CD4-positive, alpha-beta T cell treated with Interferon alpha-2 for 1 hour (primary cell): ENCODE data around the gene KCNMB2.
"Not testable (repeated sequence)": the region's sequence is repeated elsewhere in the genome, so short reads cannot be mapped to it uniquely, and the experiment has no call there.

Experiments
- DNase-seq, 2 donors: peaks; one replicate each; pipeline ENCODE4 v3.0.0-alpha.2; 2020 to 2022

The KCNMB2 gene

DNA sequence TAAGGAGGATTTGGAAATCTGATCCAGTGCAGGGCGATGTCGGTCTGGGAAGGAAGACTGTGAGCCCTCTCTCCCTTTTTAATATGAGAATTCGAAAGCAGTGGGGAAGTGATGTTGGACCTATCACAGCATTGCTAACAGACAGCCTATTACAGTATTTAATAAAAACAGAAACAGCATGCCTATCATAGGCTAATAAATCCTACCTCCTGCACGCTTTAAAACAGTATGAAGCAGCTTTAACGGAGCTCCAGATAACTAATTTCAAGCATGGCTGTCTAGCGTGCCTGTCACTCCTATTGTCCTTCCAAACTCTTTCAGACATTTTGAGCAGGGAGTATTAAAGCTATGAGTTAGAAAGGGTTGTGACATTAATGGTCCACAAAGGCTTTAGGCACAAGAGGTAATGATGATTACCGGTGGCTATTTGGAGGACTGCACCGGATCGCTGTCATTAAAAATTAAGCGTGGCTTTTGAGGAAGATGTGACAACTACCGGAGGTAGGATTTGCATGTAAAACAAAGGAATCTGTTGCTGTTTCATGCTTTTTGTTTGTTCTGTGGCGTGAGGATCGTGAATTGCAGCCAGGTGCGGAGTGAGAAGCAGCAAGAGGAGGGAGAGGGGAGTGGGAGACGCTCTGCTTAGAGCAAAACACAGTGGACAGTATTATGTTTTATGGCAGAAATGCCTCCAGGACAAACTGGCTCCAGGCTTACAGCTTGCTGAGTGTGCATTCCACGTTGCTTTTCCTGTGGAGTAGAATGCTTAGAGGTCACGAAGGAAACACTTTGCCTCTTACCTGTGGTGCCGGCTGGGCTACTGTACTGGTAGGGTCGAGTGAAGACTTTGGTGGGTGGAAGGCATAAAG lies at the start of gene KCNMB2:
Gene KCNMB2, plus strand, starts transcription at position 226 of the 869 bp plus-strand sequence.
- DNase-seq: no peak

DNA sequence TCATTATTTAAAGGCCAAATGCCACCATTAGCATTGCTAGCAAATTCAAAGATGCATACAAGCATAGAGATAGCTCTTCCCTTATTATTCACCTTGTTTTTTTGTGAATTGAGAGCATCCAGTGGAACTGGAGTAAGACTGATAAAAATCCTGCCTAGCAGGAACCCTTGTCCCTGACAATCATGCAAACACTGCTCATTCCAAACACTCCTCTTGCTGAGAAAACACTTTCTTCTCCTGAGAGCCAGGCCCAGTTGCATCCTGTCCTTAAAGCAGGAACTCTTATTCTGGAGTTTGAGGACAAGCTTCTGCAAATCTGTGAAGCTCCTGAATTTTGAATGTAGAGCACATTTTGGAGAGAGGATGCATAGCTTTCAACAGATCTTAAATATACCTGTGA lies 49.3 kb upstream of the KCNMB2 start:
- DNase-seq: no peak

DNA sequence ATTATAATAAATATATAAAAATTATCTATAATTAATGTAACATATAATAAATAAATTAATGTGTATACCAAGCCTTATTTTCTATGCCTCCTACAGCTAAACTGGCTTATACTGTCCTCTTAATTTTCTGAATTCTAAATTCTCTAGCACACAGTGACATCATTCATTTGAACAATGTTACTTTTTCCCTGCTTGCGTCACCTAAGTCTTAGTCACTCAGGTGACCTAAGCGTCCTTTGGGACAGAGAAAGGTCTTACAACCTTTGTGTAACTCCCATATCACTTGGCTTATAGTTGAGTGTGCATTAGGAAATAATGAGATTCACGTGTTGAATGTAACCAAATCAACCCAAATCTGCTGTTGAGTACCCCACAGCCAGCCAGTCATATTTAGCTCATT lies 48.5 kb upstream of the KCNMB2 start:
- no peak for DNase-seq

DNA sequence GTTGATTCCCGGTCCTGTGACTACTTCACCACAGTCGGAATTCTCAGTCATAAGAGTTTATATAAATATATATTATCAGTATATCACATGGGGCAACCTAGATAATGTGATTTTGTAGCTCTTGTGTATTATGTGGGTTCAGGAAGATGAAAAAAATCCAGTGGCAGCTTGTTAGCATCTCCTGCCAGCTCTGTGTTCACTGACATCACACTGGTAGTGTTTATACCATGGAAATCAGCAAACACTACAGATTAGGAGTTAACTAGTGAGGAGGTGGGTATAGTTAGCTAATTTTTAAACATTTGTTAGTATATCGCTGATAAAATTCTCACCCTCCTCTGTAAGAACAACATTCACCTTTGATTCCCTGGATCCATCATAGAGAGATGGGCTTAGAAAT lies 44.5 kb upstream of the KCNMB2 start:
- no peak for DNase-seq

DNA sequence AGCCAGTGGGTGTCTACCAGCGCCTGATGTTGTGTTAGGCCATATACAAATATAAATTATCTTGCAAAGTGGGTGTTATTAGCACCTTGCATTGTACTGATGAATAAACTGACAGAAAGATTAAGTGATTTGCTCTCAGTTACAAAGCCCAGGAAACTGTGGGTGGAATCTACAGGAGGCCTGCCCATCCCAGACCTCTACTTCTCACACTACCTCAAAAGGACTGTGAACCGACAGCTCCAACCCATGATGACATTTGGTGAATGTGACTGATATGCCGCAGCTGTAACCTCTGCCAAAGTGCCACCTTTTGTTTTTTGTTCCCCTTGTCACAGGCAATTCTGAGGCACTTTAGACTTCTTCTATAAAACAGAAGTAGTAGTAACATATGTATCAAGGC lies 43.7 kb upstream of the KCNMB2 start:
- no peak for DNase-seq

DNA sequence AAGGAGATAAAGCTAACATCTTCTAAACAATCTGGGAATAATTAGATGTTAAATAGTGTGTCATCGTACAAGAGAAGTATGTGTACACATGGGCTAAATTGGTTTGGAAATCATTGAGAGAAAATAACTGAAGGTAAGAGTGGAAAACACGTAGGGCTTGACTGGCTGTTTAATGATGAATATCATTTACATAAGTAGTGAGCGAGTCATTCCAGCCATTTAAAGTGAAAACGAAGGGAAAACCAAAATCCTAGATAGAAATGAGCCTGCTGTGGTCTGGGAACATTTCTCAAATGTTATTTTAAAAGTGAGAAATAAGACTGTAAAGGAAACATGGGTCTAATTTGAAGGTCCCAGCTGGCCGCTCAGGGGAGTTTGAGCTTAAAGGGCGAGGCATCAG lies 41.9 kb upstream of the KCNMB2 start:
- DNase-seq: no peak

DNA sequence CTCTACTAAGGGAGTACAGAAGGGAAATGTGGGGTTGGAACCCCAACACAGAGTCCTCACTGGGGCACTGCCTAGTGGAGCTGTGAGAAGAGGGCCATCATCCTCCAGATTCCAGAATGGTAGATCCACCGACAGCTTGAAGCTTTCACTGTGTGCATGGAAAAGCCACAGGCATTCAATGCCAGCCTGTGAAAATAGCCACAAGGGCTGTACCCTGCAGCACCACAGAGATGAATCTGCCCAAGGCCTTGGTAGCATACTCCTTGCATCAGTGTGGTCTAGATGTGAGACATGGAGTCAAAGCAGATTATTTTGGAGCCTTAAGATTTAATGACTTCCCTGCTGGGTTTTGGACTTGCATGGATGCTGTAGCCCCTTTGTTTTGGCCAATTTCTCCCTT lies 39.3 kb upstream of the KCNMB2 start:
- DNase-seq: no peak

DNA sequence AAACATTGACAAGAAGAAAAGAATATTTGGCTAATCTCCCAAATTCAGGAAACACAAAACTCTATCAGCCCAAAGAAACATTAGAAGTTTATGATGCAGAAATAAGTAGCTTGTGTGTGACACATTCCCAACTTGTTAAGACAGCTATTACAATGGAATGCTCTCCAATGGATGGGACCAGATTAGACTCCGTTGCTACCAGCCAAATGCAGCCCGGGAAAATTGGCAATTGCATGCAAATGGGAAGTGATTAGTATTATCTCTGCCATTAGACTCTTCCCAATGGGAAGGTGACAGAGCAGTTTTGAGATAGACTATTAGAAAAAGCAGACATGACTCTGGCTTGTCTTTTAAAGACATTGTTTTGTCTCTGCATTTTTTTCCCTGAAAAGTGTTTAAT lies 37.4 kb upstream of the KCNMB2 start:
- DNase-seq: no peak

DNA sequence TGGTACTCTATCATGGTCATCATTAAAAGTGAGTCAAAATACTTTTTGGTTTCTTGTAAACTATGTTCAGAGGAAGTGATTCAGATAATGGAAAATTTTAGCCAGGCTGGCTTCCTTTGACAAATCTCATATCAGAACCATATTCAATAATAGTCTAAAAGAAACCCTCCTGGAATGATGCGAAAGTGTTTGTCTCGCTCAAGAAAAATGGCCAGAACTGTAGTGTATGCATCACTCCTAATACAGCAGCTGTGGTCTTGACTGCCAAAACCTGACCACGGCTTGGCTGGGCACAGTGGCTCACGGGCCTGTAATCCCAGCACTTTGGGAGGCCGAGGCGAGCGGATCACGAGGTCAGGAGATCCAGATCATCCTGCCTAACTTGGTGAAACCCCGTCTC lies 35.6 kb upstream of the KCNMB2 start:
- DNase-seq: no peak

DNA sequence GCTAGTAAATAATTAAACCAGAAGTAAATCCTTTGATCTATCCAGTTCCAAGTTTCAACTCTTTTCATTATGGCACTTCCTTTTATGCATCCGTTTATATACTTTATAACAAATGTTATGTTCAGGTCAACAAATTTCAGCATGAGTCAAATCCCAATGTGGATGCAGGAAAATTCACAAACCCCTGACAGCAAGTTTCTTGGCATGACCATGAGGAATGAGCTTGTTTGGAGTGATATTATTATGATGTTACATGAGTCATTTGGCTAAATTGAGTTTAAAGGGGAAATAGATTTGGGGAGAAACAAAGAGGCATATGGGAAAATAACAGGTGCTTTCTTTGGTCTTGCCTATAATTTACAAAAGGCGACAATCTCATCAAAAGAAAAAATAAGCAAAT lies 32.1 kb upstream of the KCNMB2 start:
- no peak for DNase-seq

DNA sequence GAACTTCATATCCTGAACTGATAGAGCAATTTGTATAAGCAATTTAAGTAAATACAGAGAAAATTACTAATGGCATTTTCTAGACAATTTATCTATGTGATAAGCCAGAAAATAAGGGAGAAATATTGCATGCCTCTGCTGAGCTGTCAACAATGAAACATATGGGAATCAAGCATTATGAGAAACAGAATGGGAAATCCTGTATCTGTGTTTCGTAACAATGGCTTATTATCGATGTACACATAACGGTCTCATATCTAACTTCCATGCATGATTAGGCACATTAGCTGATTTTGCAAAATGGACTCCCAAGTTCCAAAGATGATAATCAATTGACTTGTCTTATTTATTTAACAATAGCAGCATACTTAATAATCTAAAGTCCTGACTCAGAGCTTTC lies 30.4 kb upstream of the KCNMB2 start:
- no peak for DNase-seq

DNA sequence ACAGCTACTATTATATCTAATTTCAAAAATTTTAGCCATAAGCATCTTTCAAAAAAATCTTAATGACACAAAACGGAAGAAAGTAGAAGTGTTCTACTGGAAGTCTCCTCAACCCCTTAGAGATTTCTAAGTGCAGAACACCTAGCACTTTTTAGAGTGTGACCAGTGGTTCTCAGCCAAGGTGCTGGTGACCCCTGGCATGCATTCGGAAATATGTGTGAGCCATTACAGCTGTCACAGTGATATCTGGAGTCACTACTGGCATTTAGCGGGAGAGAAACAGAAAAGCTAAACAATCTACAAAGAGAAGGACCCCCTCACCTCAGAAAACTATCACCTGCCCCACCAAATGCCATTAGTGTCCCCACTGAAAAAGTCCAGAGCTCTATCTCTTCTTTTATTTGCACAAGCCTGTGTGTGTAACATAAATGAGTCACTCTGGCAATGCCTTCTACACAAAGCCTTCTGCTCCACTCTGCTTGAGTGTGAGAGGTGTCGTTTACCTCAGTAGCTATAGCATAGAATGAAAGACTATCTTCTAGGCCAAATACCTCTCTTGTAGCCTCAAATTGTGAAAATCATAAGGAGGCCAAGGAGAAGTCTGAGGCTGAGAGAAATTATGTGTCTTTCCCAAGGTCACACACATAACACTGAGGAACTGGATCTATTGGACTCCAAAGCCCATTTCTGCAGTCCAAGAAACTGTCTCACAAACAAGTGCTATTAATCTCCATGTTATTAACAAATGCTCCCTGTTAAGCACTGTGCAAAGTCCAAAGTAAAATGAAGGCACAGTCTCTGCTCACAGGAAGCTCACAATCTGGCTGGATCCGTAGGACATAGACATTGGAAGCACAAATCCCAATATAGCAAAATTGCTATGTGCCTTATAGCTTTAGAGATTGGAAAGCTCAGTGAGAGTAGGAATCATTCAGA lies 28.5 kb upstream of the KCNMB2 start:
- DNase-seq: no peak

DNA sequence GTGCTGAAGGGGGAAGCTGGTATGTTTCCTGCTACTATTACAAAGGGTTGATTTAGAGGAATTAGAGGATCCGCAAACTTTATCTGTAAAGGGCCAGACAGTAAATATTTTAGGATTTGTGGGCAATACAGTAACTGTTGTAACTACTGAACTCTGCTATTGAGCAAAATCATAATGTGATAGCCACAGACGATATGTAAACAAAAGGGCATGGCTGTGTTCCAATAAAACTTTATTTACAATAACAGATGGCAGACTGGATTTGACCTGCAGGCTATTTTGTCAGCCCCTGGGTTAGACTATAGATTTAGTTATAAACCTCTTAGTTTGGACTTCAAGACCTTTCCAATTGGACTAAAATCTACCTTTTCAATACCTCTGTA lies 27.8 kb upstream of the KCNMB2 start:
- DNase-seq: no peak

DNA sequence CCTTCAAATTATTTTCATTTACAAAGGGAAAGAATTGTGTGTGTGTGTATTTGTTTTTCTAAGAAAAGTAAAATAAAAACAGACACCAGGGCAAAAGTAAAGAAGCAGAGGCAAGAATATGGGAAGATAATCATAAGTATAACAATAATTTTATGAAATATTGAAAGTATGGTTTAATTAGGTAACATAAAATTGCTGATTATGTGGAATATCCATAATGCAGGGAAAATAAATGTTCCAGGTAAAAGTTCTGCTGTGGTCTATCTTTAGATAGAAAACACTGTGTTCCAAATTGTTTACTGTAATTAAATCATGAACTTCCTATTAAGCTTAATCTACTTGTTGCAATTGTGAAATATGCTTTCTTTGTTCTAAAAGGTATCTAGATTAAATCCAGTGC lies 25.7 kb upstream of the KCNMB2 start:
- DNase-seq: no peak

DNA sequence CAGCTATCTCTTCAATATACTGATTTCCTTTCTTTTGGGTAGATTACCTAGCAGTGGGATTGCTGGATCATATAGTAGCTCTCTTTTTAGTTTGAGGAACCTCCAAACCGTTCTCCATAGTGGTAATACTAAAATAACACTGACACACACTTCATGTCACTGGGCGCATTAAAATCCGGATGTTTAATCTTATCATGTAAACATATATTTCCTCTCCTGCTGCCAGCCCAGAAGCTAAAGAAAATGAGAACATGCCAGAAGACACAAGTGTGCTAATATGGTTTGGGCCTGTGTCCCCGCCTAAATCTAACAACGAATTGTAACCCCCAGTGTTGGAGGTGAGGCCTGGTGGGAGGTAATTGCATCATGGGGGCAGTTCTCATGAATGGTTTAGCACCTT lies 23.6 kb upstream of the KCNMB2 start:
- DNase-seq: no peak

DNA sequence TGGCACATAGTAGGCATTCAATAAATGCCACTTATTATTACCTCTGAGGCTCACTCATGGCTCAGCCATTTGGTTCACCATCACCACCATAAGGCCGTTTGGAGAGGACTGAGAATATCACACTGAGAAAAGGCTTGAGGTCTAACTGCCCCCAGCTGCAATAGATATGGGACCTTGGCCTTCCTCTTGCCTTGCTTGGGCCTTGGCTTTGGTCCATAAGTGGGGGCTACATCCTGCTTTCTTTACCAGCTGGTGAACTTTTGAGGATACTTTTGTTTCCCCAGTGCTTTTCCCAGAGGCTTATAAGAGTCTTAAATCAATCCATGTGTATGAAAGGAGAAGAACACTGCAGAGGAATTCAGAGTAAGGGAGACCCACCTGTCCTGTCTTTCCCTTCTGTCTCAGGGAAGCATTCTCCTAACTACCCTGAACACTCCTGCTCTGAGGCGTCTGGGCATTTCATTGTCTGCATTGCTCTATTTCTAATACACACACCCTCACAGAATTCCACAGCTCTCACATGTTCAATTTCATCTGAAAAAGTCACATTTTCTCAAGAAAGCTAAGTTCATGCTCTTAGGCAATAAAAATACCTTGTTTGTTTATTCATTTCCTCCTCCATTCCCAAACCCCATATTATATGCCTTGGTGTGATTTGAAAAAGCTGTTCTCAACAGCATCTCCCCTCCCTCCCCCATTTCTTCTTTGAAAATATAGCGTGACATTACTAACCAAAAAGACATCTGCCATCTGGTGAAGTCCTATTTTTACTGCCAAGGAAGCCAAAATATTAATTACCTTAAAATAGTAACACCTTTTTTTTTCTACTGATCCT lies 22.5 kb upstream of the KCNMB2 start:
- no peak for DNase-seq

DNA sequence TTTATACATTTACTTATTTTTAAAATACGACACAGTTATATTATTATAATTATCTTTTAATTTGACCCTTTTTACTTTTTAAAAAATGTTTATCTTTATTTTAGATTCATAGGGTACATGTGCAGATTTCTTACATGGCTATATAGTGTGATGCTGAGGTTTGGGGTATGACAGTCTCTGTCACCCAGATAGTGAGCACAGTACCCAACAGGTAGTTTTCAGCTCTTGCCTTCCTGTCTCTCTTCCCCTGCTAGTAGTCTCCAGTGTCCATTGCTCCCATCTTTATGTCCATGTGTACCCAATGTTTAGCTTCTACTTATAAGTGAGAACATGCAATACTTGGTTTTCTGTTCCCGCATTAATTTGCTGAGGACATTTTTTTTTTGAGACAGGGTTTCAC lies 21.8 kb upstream of the KCNMB2 start:
- no peak for DNase-seq

DNA sequence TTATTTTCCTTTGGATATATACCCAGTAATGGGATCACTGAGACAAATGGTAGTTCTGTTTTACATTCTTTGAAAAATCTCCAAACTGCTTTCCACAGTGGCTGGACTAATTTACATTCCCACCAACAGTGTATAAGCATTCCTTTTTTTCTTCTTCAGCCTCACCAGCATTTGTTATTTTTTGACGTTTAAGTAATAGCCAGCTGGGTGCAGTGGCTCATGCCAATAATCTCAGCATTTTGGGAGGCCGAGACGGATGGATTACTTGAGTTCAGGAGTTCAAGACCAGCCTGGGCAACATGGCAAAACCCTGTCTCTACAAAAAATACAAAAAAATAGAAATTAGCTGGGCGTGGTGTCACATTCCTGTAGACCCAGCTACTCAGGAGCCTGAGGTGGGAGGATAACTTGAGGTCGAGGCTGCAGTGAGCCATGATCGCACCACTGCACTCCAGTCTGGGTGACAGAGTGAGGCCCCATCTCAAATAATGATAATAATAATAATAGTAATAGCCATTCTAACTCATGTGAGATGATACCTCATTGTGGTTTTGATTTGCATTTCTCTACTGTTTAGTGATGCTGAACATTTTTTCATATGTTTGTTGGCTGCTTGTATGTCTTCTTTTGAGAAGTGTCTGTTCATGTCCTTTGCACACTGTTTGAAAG lies 21.0 kb upstream of the KCNMB2 start:
- not testable (repeated sequence) for DNase-seq

DNA sequence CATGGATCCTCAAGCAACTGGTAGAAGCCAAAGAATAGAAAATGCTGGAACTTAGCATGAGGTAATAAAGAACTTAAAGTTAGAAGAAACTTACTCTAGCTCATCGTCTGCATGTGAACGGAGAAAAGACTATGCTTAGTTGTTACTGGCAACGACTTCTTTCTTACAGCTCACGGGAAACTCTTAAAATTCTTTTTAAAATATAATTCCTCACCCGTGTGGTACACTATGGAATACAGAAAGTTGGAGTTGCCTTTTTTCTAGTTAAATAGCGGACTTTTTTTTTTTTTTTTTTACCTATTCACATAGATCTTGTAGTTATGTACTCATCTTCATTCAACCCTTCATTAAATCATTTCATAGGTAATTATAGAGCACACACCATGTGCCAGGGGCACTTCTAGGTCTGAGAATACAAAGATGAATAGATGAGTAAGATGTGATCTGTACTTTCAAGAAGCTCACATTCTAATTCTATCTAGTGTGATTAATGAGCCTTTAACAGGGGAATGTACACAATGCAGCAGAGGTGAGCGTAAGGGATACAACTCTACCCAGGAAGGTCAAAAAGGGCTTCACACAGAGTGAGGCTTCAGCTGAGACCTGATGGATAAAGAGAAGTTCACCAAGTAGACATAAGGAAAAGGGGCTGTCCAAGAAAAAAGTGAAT lies 18.4 kb upstream of the KCNMB2 start:
- no peak for DNase-seq

DNA sequence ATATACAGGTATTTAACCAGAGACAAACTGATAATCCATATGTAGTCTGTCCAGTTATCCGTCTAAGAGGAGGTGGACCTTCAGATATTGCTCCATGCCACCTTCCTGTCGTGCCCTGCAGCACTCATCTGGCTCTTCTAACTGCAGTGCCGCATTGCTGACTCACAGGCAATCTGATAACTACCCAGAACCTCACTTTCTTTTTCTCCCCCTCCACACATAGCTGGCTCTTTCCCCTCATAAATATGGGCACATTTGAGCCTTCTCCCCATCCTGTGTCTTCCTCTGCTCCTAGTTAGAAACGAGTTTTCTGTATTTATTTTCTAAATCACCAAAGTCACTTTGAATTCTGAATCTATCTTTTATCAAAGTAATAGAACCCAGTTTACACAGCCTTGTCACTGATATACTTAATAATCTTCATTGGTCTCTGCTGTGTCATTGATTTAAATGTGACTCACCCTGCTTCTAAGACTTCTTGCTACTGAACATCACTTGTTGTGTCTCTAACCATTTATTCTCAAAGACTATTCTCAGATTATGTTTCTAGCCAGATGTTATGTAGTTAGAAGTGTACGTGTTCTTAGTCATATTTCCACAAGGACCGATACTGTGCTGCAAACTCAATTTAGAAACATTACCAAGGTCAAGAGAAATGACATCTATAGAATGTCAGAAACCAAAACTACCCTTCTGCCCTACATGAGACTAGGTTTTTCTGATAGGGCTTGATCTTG lies 17.4 kb upstream of the KCNMB2 start:
- no peak for DNase-seq

DNA sequence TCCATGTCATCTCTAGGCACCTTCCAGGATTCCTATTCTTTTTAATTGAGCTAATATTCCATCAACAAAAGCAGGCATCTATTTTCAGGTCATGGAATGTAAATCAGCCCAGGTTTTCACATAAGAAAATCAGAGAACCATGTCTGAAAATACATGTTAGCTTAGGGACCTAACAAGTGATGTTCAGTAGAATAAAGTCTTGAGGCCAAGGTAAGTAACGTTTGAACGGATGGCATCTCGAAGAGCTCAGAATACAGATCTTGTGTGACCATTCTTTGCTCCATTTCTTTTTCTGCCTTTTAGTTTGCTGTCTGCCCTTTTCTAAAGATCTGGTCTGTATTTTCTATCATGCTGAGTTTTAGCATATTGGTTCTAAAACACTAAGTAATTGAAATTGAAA lies 16.5 kb upstream of the KCNMB2 start:
- DNase-seq: no peak
